ENCODE data around the gene MRTFA.
"Not testable (repeated sequence)": the region's sequence is repeated elsewhere in the genome, so short reads cannot be mapped to it uniquely, and the experiment has no call there.

Gene MRTFA

GRCh38 chr22:40517631-40518030 is 118.9 kb downstream of the MRTFA start:
- DNase-seq, result no peak

GRCh38 chr22:40516416-40516815 is 120.1 kb downstream of the MRTFA start:
- DNase-seq, result no peak

GRCh38 chr22:40512426-40513136 is 123.9 kb downstream of the MRTFA start:
- peak; percentile 81 for DNase-seq

GRCh38 chr22:40511604-40512003 is 124.9 kb downstream of the MRTFA start:
- DNase-seq, result no peak

- no peak for DNase-seq
These were observed 125.7 kb downstream of the MRTFA start for GRCh38 chr22:40510631-40511364.

GRCh38 chr22:40509401-40510134 is 127.0 kb downstream of the MRTFA start:
- no peak for DNase-seq

- not testable (repeated sequence) for DNase-seq
These were observed 128.5 kb downstream of the MRTFA start for GRCh38 chr22:40508046-40508445.

GRCh38 chr22:40507491-40507890 is 129.0 kb downstream of the MRTFA start:
- DNase-seq, result no peak

GRCh38 chr22:40506762-40507161 is 129.8 kb downstream of the MRTFA start:
- no peak for DNase-seq

- DNase-seq, result no peak
These were observed 132.0 kb downstream of the MRTFA start for GRCh38 chr22:40504285-40505249.

GRCh38 chr22:40502919-40503318 is 133.6 kb downstream of the MRTFA start:
- DNase-seq, result no peak

GRCh38 chr22:40500465-40500786 is 136.1 kb downstream of the MRTFA start:
- not testable (repeated sequence) for DNase-seq

- no peak for DNase-seq
These were observed 137.3 kb downstream of the MRTFA start for GRCh38 chr22:40499209-40499623.

GRCh38 chr22:40498420-40499208 is 137.9 kb downstream of the MRTFA start:
- DNase-seq, result no peak

GRCh38 chr22:40493441-40493840 is 143.1 kb downstream of the MRTFA start:
- DNase-seq, result no peak

- DNase-seq, result no peak
These were observed 144.4 kb downstream of the MRTFA start for GRCh38 chr22:40491990-40492631.

GRCh38 chr22:40487663-40488249 is 148.8 kb downstream of the MRTFA start:
- DNase-seq, result peak; percentile 28

- DNase-seq, result no peak
These were observed 149.4 kb downstream of the MRTFA start for GRCh38 chr22:40486962-40487602.

GRCh38 chr22:40485813-40486667 is 150.5 kb downstream of the MRTFA start:
- DNase-seq, result no peak

Data from NCI-H1694 (cell line).